BE2C (cell line): ENCODE results near the gene SECTM1.

ENCODE experiments used
- DNase-seq: peaks from one replicate; pipeline ENCODE4 v3.0.0-alpha.2; 2020
- H3K27me3 ChIP-seq: fragments of 250-450 bp; sonication (Bioruptor Pico); 2 replicates; pipeline ENCODE4 v1.5.1; 2020; ENCODE audit warnings: mild to moderate bottlenecking
- H3K36me3 ChIP-seq: fragments of 250-450 bp; sonication (Bioruptor Pico); 2 replicates; pipeline ENCODE4 v1.5.1; 2020; ENCODE audit warnings: mild to moderate bottlenecking
- H3K4me1 ChIP-seq: fragments of 250-450 bp; sonication (Bioruptor Pico); 2 replicates; pipeline ENCODE4 v1.5.1; 2020
- H3K4me3 ChIP-seq: 2 replicates; pipeline ENCODE4 v1.5.1; 2011; ENCODE audit warnings: low read depth, low read length
- H3K9me3 ChIP-seq: fragments of 250-450 bp; sonication (Bioruptor Pico); 2 replicates; pipeline ENCODE4 v1.5.1; 2020
- CTCF ChIP-seq: IDR thresholded peaks from 2 replicates; pipeline ENCODE4 v1.5.1; 2012; ENCODE audit warnings: mild to moderate bottlenecking, low read depth, low read length

SECTM1 gene

DNA sequence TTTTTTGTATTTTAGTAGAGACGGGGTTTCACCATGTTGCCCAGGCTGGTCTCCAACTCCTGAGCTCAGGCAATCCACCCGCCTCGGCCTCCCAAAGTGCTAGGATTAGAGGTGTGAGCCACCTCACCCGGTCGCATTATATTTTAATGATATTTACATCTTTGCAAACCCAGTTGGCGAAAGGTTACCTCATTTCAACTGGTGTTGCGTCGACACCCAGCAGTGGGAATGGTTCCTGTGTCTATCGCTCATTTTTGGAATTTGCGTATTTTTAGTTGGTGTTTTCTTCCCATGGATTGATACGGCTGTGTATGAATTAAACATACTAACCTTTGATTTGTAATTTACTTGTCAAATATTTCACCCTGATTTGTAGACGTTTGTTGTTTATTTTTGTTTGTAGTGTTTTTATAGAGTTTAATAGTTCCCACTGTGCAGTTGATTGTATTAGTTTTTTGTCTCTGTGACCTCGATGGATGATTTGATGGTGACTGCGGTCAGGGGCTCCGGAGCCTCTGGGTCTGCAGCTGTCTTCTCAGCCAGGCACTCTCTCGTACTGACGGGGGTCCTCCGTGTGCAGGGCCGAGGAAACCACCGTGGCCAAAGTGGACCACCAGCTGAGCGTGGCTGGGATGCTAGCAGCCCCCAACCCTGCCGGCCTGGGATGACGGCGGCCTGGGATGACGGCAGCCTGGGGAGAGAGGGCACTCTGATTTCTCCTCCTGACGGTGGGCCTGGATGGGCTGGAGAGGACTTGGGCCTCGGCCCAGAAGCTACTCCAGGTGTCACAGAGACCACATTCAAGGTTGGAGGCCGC lies 20.2 kb downstream of the SECTM1 start:
- peaks cover 3% of the 10 kb centered on the region; the same call in 1 of the 2 replicates for H3K27me3 ChIP-seq
- no peaks in the 10 kb centered on the region for H3K36me3 ChIP-seq
- peaks cover 2% of the 10 kb centered on the region; the same call in 1 of the 2 replicates for H3K4me1 ChIP-seq
- TF ChIP-seq CTCF, result no peak
- no peaks in the 10 kb centered on the region for H3K9me3 ChIP-seq
- no peak overlapping the region for H3K4me3 ChIP-seq
- no peak for DNase-seq

- Histone ChIP-seq H3K4me3 (no peak overlapping the region), H3K9me3 (no peaks in the 10 kb centered on the region), H3K27me3 (peaks cover 3% of the 10 kb centered on the region; the same call in 1 of the 2 replicates), H3K4me1 (peaks cover 2% of the 10 kb centered on the region; the same call in 1 of the 2 replicates), H3K36me3 (no peaks in the 10 kb centered on the region)
- no peak for DNase-seq
- TF ChIP-seq CTCF, result no peak
Observed at GRCh38 chr17:82311971-82312370, 21.6 kb downstream of the SECTM1 start.

GRCh38 chr17:82310877-82311276 lies 22.7 kb downstream of the SECTM1 start:
- H3K36me3 ChIP-seq, result no peaks in the 10 kb centered on the region
- peaks cover 3% of the 10 kb centered on the region; the same call in 1 of the 2 replicates for H3K27me3 ChIP-seq
- H3K4me1 ChIP-seq, result peaks cover 2% of the 10 kb centered on the region; the same call in 1 of the 2 replicates
- DNase-seq, result no peak
- H3K9me3 ChIP-seq, result no peaks in the 10 kb centered on the region
- no peak for TF ChIP-seq CTCF
- H3K4me3 ChIP-seq, result no peak overlapping the region

DNA sequence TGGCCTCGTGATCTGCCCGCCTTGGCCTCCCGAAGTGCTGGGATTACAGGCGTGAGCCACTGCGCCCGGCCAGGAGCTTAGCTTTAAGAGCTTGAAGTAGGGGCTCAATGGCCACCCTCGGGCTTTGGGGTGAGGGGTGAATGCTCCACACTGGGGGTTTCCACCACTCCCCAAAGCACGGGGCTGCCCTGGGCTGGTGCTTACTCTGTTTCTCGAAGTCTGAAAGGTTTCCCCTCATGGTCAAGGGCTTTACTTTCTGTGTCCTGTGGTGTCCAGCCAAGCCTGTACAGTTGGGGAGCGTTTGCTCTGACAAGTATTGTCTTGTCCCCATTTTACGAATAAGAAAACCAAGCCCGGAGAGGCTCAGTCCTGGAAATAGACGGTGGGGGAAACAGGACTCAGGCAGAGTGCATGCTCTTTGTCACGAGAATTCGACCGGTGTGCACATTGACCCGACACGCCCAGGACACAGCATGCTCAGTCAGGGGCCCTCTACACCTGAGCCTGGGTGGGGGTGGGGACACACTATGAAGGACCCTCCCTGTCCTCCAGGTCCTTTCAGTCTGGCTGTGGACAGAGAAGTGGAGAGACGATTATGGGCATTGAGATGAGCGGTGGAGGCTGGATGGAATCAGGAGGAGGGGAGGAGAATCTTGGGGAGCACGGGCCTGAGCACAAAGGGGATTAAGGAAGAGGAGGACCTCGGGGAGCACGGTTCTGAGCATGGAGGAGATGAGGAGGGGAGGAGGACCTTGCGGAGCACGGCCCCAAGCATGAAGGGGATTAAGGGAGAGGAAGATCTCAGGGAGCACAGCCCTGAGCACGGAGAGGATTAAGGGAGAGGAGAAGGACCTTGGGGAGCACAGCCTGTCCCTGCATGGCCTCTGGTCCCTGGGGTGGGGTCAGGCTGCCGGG lies 23.7 kb downstream of the SECTM1 start:
- Histone ChIP-seq H3K4me1 (peaks cover 2% of the 10 kb centered on the region; the same call in 1 of the 2 replicates), H3K4me3 (no peak overlapping the region), H3K9me3 (no peaks in the 10 kb centered on the region), H3K36me3 (no peaks in the 10 kb centered on the region), H3K27me3 (peaks cover 3% of the 10 kb centered on the region; the same call in 1 of the 2 replicates)
- no peak for TF ChIP-seq CTCF
- no peak for DNase-seq

DNA sequence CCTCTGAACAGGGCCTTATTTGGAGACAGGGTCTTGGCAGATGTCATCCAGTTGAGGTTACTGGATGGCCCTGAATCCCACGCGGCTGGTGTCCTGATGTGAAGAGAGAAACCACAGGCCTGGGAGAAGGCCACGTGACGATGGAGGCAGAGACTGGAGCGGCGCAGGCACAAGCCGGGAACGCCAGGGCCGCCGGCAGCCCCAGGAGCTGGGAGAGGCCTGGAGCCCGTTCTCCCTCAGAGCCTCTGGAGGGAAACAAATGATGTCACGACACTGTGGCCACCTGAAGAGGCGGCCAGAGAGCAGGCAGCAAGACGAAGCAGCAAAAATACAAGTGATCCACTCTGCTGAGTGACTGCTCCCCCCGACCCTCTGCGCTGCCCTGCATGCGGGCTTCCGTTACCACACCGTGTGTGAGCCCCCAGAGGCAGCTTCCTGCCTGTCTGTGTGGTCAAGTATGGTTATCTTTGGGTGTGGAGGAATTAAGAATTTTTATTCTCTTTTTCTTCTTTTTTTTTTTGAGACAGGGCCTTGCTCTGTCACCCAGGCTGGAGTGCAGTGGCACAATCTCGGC lies 27.8 kb downstream of the SECTM1 start:
- no peak for TF ChIP-seq CTCF
- H3K4me1 ChIP-seq, result peaks cover 8% of the 10 kb centered on the region
- DNase-seq, result no peak

More for the DNA sequence above, 27.8 kb downstream of the SECTM1 start:
- Histone ChIP-seq H3K36me3 (no peaks in the 10 kb centered on the region), H3K4me3 (no peak overlapping the region), H3K27me3 (peaks cover 3% of the 10 kb centered on the region; the same call in 1 of the 2 replicates), H3K9me3 (no peaks in the 10 kb centered on the region)
